HG02678 (cell line): ENCODE results near the gene GPRC5B.

ENCODE experiments used
- ATAC-seq: cut with Tn5 transposase; IDR thresholded peaks from one replicate; pipeline ENCODE4 v1.9.1; 2021; ENCODE audit warnings: mild to moderate bottlenecking, moderate library complexity; ENCODE audit not compliant: unreplicated experiment

The GPRC5B gene

DNA sequence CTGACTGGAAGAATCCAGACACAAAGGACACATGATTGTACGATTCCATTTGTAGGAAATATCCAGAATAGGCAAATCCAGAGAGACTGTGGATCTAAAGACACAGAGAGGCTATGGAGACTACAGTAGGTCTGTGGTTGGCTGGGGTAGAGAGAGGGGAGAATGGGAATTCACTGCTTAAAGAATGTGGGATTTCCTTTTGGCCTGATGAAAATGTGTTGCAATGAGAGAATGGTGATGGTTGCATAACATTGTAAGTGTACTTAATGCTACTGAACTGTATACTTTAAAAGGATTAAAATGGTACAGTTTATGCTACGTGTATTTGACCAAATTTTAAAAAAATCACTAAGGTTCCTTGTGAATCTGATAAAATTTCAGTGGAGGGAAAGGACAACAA, 62.1 kb downstream of the GPRC5B start:
- no peak for ATAC-seq

DNA sequence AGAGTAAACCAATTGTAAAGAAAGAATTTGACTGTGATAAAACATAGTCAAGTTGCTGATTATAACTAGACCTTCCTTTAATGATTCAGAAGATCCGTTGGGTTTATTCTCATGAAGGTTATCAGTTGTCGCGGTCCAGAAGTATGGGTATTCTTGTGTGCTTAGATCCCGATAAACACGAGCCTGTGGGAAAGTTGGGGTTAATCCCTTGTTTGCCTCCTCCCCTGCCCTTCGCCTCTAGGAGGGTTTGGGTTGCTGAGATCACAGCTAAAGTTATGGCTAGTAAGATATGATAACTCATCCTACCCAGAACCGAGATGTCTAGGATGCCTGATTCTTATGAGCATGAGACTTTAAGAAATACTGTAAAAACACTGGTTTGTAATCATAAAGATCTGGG, 66.8 kb downstream of the GPRC5B start:
- no peak for ATAC-seq

DNA sequence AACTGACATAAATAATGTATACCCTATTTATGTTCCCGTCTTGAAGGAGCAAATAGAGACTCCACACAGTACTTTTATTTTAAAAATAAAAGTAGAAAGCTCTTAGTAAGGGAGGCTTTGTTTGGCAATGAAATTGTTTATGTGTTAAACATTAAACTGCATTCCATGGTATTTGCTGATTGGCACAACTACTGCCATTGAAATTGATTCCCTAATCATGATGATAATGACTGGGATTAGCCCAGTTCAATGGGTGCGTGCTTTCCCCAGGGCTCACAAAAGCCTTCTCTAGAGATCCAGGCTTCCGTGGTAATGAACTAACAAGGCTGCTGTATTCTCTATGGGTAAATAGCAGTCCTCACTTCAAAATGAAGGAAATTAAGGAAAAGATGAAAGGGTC, 67.5 kb downstream of the GPRC5B start:
- no peak for ATAC-seq

DNA sequence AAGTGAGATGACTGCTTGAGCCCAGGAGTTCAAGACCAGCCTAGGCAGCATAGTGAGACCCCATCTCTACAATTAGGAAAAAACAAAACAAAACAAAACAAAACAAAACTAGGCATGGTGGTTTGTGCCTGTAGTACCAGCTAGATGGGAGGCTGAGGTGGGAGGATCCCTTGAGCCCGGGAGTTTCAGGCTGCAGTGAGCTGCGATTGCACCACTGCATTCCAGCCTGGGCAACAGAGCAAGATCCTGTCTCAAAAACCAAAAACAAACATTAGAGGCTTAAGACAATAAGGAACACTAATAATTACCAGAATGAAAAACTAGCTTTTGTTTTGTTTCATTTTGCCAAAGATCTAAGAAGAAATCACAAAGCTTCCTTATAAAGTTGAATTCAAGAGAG, 69.2 kb downstream of the GPRC5B start:
- ATAC-seq, result no peak

DNA sequence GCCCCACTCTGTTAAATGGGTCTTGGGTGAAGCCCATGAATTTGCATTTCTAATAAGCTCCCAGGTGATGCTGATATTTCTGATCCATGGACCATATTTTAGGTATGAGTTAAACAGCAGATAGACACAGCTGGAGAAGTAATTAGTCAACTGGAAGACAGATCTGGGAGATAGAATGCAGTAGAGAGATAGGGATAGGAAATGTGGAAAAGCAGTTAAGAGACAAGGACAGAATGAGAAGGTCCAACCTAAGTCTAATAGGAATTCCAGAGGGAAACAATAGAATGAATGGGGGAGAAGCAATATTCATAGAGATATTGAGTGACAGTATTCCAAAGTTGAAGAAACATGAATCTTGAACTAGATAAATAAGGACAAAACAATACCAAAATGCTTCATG, 71.7 kb downstream of the GPRC5B start:
- no peak for ATAC-seq

DNA sequence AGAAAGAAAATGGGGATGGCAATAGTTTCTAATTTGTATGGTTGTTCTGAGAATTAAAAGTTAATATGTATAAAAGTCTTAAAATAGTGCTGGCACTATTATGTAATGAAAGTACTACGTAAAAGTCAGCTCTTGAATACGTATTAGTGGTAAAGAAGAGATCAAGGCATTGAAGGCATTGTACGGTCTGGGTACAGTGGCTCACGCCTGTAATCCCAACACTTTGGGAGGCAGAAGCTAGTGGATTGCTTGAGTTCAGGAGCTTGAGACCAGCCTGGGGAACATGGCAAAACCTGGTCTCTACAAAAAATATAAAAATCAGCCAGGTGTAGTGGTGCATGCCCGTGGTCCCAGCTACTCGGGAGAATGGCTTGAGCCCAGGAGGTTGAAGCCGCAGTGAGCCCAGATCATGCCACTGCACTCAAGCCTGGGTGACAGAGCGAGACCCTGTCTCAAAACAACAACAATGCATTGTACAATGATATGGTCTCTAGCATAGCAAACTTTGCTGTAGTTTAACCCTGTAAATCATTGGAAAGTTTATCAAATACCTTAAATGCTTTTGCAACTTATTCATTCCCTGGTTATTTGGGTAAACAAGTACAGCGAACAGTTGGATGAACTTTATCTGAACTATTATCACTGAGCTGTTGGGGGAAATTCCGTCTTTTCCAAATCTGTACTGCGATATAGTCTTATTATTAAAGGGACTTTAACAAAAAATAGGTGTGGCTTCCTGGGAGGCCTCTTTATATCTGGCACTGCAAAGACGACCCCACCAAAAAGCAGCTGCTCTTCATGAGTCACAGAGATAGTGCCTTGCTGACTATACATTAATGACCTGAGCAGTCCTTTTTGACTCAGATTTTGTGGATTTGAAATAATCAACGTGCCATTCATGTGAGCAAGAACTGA, 73.6 kb downstream of the GPRC5B start:
- no peak for ATAC-seq

DNA sequence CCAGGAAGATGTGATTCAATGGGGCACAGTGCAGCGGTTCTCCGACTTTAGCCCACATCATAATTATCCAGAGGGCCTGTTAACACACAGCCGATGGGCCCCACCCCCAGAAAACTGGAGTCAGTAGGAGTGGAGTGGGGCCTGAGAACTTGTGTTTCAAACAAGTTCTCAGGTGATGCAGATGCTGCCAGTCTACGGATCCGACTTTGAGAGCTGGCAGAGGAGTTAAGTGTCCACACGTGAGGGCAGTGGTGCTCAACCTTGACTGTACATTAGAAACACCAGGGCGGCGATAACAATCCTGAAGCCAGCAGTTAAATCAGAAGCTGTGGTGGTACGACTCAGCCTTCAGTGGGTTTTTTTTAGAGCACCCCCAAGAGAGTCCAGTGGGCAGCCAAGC, 75.0 kb downstream of the GPRC5B start:
- ATAC-seq, result no peak

DNA sequence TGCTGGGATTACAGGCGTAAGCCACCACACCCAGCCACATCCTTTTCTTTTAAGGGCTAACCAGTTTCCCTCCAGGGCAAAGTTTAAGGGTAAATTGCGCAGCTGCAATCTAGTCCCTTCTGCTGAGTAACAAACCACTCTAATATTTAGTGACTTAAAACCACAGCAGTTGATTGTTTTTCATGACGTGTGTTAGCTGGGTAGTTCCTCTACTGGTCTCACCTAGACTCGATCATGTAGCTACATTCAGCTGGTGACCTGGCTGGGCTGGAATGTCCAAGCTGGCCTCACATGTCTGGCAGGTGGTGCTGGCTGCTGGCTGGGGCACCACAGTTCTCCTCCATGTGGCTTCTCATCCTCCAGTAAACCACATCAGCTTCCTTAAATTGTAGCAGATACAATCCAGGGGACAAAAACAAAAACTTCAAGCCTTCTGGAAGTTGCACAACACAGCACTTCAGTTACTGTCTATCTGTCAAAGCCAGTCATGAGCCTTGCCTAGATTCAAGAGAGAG, 75.5 kb downstream of the GPRC5B start:
- ATAC-seq, result no peak

DNA sequence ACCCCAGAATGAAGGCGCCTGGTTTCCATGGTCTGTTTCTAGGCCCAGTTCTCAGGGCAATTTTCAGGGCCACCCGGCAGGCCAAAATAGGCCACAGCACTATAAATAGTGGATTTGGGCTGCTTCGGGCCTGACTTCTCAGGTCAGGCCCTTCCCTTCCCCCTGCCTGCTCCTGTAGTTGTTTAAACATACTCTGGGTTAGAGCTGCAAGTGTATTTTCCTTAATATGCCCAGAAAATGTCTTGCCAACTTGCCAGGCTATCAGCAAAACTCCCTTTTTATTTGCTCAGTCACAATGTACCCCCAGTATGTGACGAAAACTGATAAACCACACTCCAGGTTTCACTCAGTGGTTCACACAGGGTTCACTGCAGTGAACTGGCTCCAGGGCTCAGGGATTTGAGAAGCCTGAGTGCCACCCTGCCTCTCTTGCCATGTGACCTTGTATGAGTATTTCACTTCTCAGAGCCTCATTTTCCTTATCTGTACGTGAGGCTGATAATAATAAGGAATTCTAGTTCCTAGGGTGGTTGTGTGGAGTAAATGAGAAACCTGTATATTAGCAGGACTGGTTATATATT, 76.5 kb downstream of the GPRC5B start:
- peak; percentile 76 for ATAC-seq
